HepG2 (cell line): ENCODE measurements around the gene BSN. TPM values are rescaled to one million over a fixed set of nuclear protein-coding genes. Genes with fewer than 3 reads are reported as not detected.
A peak's percentile ranks its signal among the peaks of the same experiment; 100 is the strongest.

Experiments
- ATAC-seq: fragments of 200-7000 bp; cut with Tn5 transposase; 3 replicates; pipeline ENCODE4 v1.9.1; 2020; ENCODE audit warnings: mild to moderate bottlenecking, moderate library complexity
- BruUV-seq: library from RNA; stranded (reverse); fragments of 400-500 nt; replicated peaks from 2 replicates; lab custom pipeline; 2021; lab: Mats Ljungman, UMichigan
- CTCF ChIA-PET: fragments of 300-600 bp; formaldehyde crosslinking; extraction: SDS; loops from one replicate; lab custom pipeline; 2021; ENCODE audit warnings: low total read pairs, inconsistent platforms, low intra/inter-chr PET ratio; lab: Yijun Ruan, JAX
- POLR2A ChIA-PET: fragments of 350-600 bp; sonication (Branson Sonifier 250); formaldehyde crosslinking; loops from one replicate; lab custom pipeline; 2020; ENCODE audit warnings: antibody characterized with exemption, inconsistent platforms; lab: Yijun Ruan, JAX
- DNase-seq: peaks from one replicate; pipeline ENCODE4 v3.0.0-alpha.2; 2015; ENCODE audit warnings: low spot score
- FAIRE-seq: peaks from 3 replicates; lab custom pipeline; 2011; peaks lifted over from hg19 to GRCh38; lab: Jason Lieb, UNC
- H2AFZ ChIP-seq: one replicate; pipeline ENCODE4 v1.6.1; 2011; ENCODE audit warnings: low read length, inconsistent platforms
- H3K27ac ChIP-seq: fragments of 300-600 bp; 3 replicates; pipeline ENCODE4 v1.8.0; 2011; ENCODE audit warnings: mixed run types, mild to moderate bottlenecking, mixed read lengths, low read length, inconsistent platforms; ENCODE audit not compliant: insufficient read depth; ENCODE audit errors: extremely low read length
- H3K27me3 ChIP-seq, 2 experiments: fragments of 200-600 bp in 1 of 2; 2 replicates in 1 of 2; 3 replicates in 1 of 2; pipeline versions ENCODE4 v1.6.0 to v1.8.0; 2011; ENCODE audit warnings: low read length in 2 of 2, mild to moderate bottlenecking in 2 of 2, moderate library complexity in 2 of 2, inconsistent platforms in 1 of 2; ENCODE audit not compliant: insufficient read depth in 2 of 2, control insufficient read depth in 1 of 2
- H3K36me3 ChIP-seq, 2 experiments: fragments of 200-600 bp in 1 of 2; replicated peaks in 1 of 2; 2 replicates in 1 of 2; 3 replicates in 1 of 2; pipeline versions ENCODE4 v1.5.1 to v1.8.0; 2011; ENCODE audit warnings: low read length in 2 of 2, inconsistent platforms in 1 of 2; ENCODE audit not compliant: insufficient read depth in 2 of 2, control insufficient read depth in 1 of 2
- H3K4me1 ChIP-seq: 2 replicates; pipeline ENCODE4 v1.5.1; 2012; ENCODE audit warnings: low read length, inconsistent platforms; ENCODE audit not compliant: insufficient read depth
- H3K4me2 ChIP-seq: 2 replicates; pipeline ENCODE4 v1.6.0; 2011; ENCODE audit warnings: low read depth, low read length, inconsistent platforms
- H3K4me3 ChIP-seq, 3 experiments: fragments of 200-600 bp in 1 of 3; sonication (generic), shearing (Covaris generic) in 1 of 3; replicated peaks in 1 of 3; 2 replicates each; pipeline ENCODE4 v1.5.1; 2011 to 2016; ENCODE audit warnings: low read length in 3 of 3, inconsistent platforms in 2 of 3, low read depth in 2 of 3, mild to moderate bottlenecking in 2 of 3, control low read depth in 1 of 3, mixed read lengths in 1 of 3; ENCODE audit not compliant: insufficient read depth in 1 of 3
- H3K79me2 ChIP-seq: one replicate; pipeline ENCODE4 v1.6.1; 2011; ENCODE audit warnings: low read length, inconsistent platforms; ENCODE audit not compliant: insufficient read depth
- H3K9ac ChIP-seq: 2 replicates; pipeline ENCODE4 v1.6.0; 2011; ENCODE audit warnings: mild to moderate bottlenecking, low read depth, low read length, inconsistent platforms; ENCODE audit not compliant: insufficient read depth
- H3K9me3 ChIP-seq: 2 replicates; pipeline ENCODE4 v1.5.1; 2012; ENCODE audit warnings: mild to moderate bottlenecking, low read length
- H4K20me1 ChIP-seq: 2 replicates; pipeline ENCODE4 v1.6.0; 2011; ENCODE audit warnings: inconsistent platforms, mild to moderate bottlenecking, low read length, moderate library complexity; ENCODE audit not compliant: insufficient read depth
- FOSL2 ChIP-seq: sonication (generic); formaldehyde crosslinking; IDR thresholded peaks from 2 replicates; pipeline ENCODE4 v1.4.0; 2020; ENCODE audit warnings: missing genetic modification reagents
- KDM5B ChIP-seq: sonication (generic); formaldehyde crosslinking; IDR thresholded peaks from 2 replicates; pipeline ENCODE4 v1.4.0; 2020; ENCODE audit warnings: missing genetic modification reagents, mild to moderate bottlenecking, borderline replicate concordance
- ZKSCAN8 ChIP-seq: IDR thresholded peaks from 2 replicates; pipeline ENCODE4 v1.6.1; 2016; ENCODE audit warnings: borderline replicate concordance, missing genetic modification reagents, missing compliant biosample characterization
- WGBS: methylation state at CpG from one replicate; pipeline ENCODE4 v1.1.6; 2017; ENCODE audit warnings: low lambda C conversion rate; 5-methylcytosine and 5-hydroxymethylcytosine counted together
- in situ Hi-C: cut with HindIII; loops from 2 replicates; pipeline ENCODE4 v1.10.0; 2017; ENCODE audit warnings: low pct_unique_long_range_greater_than_20kb; ENCODE audit not compliant: extremely low pct_ligation_motif_present
- intact Hi-C: fragments of 100-400 bp; cut with micrococcal nuclease; formaldehyde crosslinking; loops from one replicate; pipeline ENCODE4 v1.10.0; 2022; ENCODE audit not compliant: unreplicated experiment
- polyA plus RNA-seq, 8 experiments: library from polyadenylated mRNA; depleted of rRNA in 3 of 8; stranded (reverse) in 7 of 8; unstranded in 1 of 8; fragments of >200 nt; fragmentation: Illumina TruSeq in 4 of 8; extraction: Trizol in 4 of 8; gene quantifications; 2 replicates each; pipeline versions ENCODE4 v1.2.1 to v1.2.3, GENCODE V29; 2011 to 2016; ENCODE audit warnings: low read depth in 4 of 8, missing spikeins in 1 of 8, mixed read lengths in 1 of 8; ENCODE audit not compliant: insufficient read depth in 1 of 8
- total RNA-seq, 5 experiments: library from RNA; depleted of rRNA; stranded (reverse); fragments of >200 nt; fragmentation: Illumina TruSeq; extraction: Trizol; gene quantifications; 2 replicates each; pipeline ENCODE4 v1.2.3, GENCODE V29; 2016; ENCODE audit warnings: low read depth in 1 of 5
- TF ChIP-seq, protein P1 (sequence below): conservative IDR thresholded peaks from 2 replicates; pipeline ENCODE4 v1.6.1; 2018; ENCODE audit warnings: missing genetic modification reagents
- TF ChIP-seq, protein P2 (sequence below), 2 experiments: fragments of 450-650 bp in 1 of 2; sonication (generic) in 1 of 2; formaldehyde crosslinking; IDR thresholded peaks; 2 replicates each; pipeline versions ENCODE4 v1.5.0 to v1.8.0; 2020 to 2022; ENCODE audit warnings: mild to moderate bottlenecking in 1 of 2, missing genetic modification reagents in 1 of 2

The BSN gene
- total and polyA plus RNA-seq, 2 of the 13 experiments (the other 11 are each of a cell fraction or from before 2014, with no cell fraction given): 0.42 to 0.86 TPM

DNA sequence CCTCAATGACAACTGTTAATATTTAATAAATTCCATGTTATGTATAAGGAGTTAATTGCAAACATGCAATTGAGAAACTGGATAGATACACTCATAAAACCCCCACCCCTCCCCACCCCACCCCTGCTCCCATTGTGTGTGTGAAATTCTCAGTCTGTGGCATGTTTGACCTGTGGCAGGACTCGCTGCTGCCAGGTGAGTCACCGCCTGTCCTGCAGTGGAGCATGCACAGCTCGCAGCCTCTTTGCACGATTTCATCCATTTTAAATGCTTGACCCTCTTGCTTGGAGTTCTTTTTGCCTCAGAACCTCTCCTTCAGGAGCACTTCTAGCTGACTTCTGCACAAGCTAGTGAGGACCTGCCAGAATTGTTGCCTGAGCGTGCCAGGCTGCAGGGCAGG is 114.6 kb downstream of the BSN start:
- Histone ChIP-seq H3K4me3 (0 out of 6 replicates have a peak overlapping the region, but pooled peaks of 1 of the 3 experiments have one; percentile 2), H3K9me3 (no peaks in the 10 kb centered on the region), H3K79me2 (no peaks in the 10 kb centered on the region), H3K4me1 (peaks cover 94% of the 10 kb centered on the region), H3K36me3 (no peaks in the 10 kb centered on the region), H3K27me3 (no peaks in the 10 kb centered on the region), H3K27ac (peak overlapping the region; percentile 80), H4K20me1 (no peaks in the 10 kb centered on the region), H3K4me2 (peak overlapping the region; percentile 27), H2AFZ (no peak overlapping the region), H3K9ac (no peak overlapping the region)
- BruUV-seq: no TSS peak
- TF ChIP-seq, protein P1, sequence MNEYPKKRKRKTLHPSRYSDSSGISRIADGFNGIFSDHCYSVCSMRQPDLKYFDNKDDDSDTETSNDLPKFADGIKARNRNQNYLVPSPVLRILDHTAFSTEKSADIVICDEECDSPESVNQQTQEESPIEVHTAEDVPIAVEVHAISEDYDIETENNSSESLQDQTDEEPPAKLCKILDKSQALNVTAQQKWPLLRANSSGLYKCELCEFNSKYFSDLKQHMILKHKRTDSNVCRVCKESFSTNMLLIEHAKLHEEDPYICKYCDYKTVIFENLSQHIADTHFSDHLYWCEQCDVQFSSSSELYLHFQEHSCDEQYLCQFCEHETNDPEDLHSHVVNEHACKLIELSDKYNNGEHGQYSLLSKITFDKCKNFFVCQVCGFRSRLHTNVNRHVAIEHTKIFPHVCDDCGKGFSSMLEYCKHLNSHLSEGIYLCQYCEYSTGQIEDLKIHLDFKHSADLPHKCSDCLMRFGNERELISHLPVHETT (CRISPR knock-in tag): no peak
- peak; percentile 80 for TF ChIP-seq FOSL2 (CRISPR knock-in tag)
- TF ChIP-seq KDM5B (CRISPR knock-in tag): no peak
- TF ChIP-seq, protein P2, sequence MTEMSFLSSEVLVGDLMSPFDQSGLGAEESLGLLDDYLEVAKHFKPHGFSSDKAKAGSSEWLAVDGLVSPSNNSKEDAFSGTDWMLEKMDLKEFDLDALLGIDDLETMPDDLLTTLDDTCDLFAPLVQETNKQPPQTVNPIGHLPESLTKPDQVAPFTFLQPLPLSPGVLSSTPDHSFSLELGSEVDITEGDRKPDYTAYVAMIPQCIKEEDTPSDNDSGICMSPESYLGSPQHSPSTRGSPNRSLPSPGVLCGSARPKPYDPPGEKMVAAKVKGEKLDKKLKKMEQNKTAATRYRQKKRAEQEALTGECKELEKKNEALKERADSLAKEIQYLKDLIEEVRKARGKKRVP (CRISPR knock-in tag; IDR thresholded peaks at IDR 0.05): no peak
- no peak for TF ChIP-seq ZKSCAN8
- ChIA-PET CTCF (interaction anchor here (0.8 kb wide), 1 partner anchor 129 kb away, joined by 4 read pairs; no protein-coding TSS in a partner anchor), POLR2A (interaction anchor here (0.8 to 2.0 kb wide), 3 partner anchors 114 to 132 kb away, joined by 5 to 28 read pairs (median 5); partner anchors contain the start of gene BSN)
- ATAC-seq (no peak), DNase-seq (peak; percentile 21), FAIRE-seq (no peak)
- WGBS: 12% methylated on average over 5 of the region's 5 CpGs
- intact Hi-C loops: loop anchor here (5.0 kb wide), 1 partner anchor 82 kb away; no protein-coding TSS in a partner anchor
- in situ Hi-C loops: no loop called here
